GM19099 (cell line): ENCODE results near the gene OR51G2.

Experiments
- POLR2A ChIP-seq: IDR thresholded peaks from 3 replicates; pipeline ENCODE4 v1.6.1; 2011; ENCODE audit warnings: low read depth; ENCODE audit not compliant: insufficient read length; ENCODE audit errors: extremely low read depth

Gene OR51G2

DNA sequence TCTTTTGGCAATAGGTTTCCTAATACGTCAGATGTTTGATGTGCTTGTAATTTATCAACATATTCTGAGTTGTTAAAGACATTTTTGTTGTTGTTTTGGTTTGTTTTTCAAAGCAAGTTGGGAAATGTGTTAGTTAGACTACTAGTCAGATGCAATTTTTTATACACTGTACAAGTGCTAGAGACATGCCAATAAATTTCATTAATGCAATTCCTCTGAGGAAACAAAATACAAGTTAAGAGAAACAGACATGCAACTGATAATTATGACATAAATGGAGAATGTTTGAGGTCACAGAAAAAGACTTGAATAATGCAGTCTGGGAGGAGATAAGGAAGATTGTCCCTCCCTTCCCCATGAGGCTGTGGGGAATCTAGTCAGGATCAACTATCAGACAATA lies 31.6 kb downstream of the OR51G2 start:
- no peak for TF ChIP-seq POLR2A

- no peak for TF ChIP-seq POLR2A
Observed at GRCh38 chr11:4886186-4886585, 33.0 kb downstream of the OR51G2 start.

- TF ChIP-seq POLR2A: no peak
Observed at GRCh38 chr11:4884361-4884760, 34.8 kb downstream of the OR51G2 start.

- no peak for TF ChIP-seq POLR2A
Observed at GRCh38 chr11:4882543-4882942, 36.6 kb downstream of the OR51G2 start.

- TF ChIP-seq POLR2A: no peak
Observed at GRCh38 chr11:4881860-4882500, 37.2 kb downstream of the OR51G2 start, which contains the start of gene OR51T1. Gene OR51T1 (plus strand): TSS chr11:4881900. CDS start chr11:4881900, 0 bp downstream.

GRCh38 chr11:4881188-4881587 lies 38.0 kb downstream of the OR51G2 start:
- no peak for TF ChIP-seq POLR2A

- TF ChIP-seq POLR2A: no peak
Observed at GRCh38 chr11:4865855-4866254, 53.3 kb downstream of the OR51G2 start.

GRCh38 chr11:4863876-4864275 lies 55.3 kb downstream of the OR51G2 start:
- TF ChIP-seq POLR2A: no peak
